GM23338 (cell line): ENCODE data around the gene KSR2. TPM values are rescaled to one million over a fixed set of nuclear protein-coding genes. Genes with fewer than 3 reads are reported as not detected.

Experiments used
- ATAC-seq: fragments of 200-7000 bp; cut with Tn5 transposase; 3 replicates; pipeline ENCODE4 v1.9.1; 2020
- DNase-seq: peaks from one replicate; pipeline ENCODE4 v3.0.0-alpha.2; 2015; ENCODE audit warnings: low spot score
- H2AFZ ChIP-seq: fragments of 200-600 bp; sonication (generic); 2 replicates; pipeline ENCODE4 v1.8.0; 2016; ENCODE audit warnings: antibody characterized with exemption, mild to moderate bottlenecking, moderate library complexity
- H3F3A ChIP-seq: fragments of 200-600 bp; sonication (generic); replicated peaks from 2 replicates; pipeline ENCODE4 v1.8.0; 2017; ENCODE audit warnings: antibody characterized with exemption, mixed run types, low read depth
- H3K27ac ChIP-seq: fragments of 200-600 bp; sonication (generic); 2 replicates; pipeline ENCODE4 v1.6.1; 2016; ENCODE audit warnings: low read depth
- H3K27me3 ChIP-seq: fragments of 200-600 bp; sonication (generic); 2 replicates; pipeline ENCODE4 v1.8.0; 2016; ENCODE audit warnings: mild to moderate bottlenecking, mixed run types, moderate library complexity; ENCODE audit not compliant: insufficient read depth
- H3K36me3 ChIP-seq: fragments of 200-600 bp; sonication (generic); 2 replicates; pipeline ENCODE4 v1.8.0; 2016; ENCODE audit warnings: mild to moderate bottlenecking; ENCODE audit not compliant: insufficient read depth
- H3K4me1 ChIP-seq: fragments of 200-600 bp; sonication (generic); 2 replicates; pipeline ENCODE4 v1.8.0; 2016; ENCODE audit warnings: mild to moderate bottlenecking, moderate library complexity; ENCODE audit not compliant: insufficient read depth
- H3K4me2 ChIP-seq: fragments of 200-600 bp; sonication (generic); 2 replicates; pipeline ENCODE4 v1.7.1; 2017; ENCODE audit warnings: mixed run types
- H3K4me3 ChIP-seq: fragments of 200-600 bp; sonication (generic); 2 replicates; pipeline ENCODE4 v1.6.1; 2016; ENCODE audit warnings: mixed run types
- H3K79me2 ChIP-seq: fragments of 200-600 bp; sonication (generic); replicated peaks from 2 replicates; pipeline ENCODE4 v1.8.0; 2017; ENCODE audit warnings: mild to moderate bottlenecking; ENCODE audit not compliant: insufficient read depth
- H3K9me2 ChIP-seq: fragments of 200-600 bp; sonication (generic); 2 replicates; pipeline ENCODE4 v1.8.0; 2017; ENCODE audit not compliant: insufficient read depth
- H4K20me1 ChIP-seq: fragments of 200-600 bp; sonication (generic); replicated peaks from 2 replicates; pipeline ENCODE4 v1.8.0; 2017; ENCODE audit warnings: mild to moderate bottlenecking; ENCODE audit not compliant: insufficient read depth
- H3K27ac Mint-ChIP-seq: 2 replicates; pipeline ENCODE4 v1.8.0; 2020; ENCODE audit warnings: inconsistent platforms, mild to moderate bottlenecking, moderate library complexity, mixed read lengths
- H3K27me3 Mint-ChIP-seq: 3 replicates; pipeline ENCODE4 v1.8.0; 2022; ENCODE audit warnings: low read depth, mild to moderate bottlenecking, moderate library complexity, mixed read lengths, inconsistent platforms; ENCODE audit not compliant: insufficient read depth, poor library complexity
- H3K36me3 Mint-ChIP-seq: 3 replicates; pipeline ENCODE4 v1.8.0; 2021; ENCODE audit warnings: low read depth, mild to moderate bottlenecking, inconsistent platforms, moderate library complexity, mixed read lengths
- H3K4me1 Mint-ChIP-seq: 3 replicates; pipeline ENCODE4 v1.8.0; 2020; ENCODE audit warnings: mild to moderate bottlenecking, inconsistent platforms, mixed read lengths
- H3K4me3 Mint-ChIP-seq: 3 replicates; pipeline ENCODE4 v1.8.0; 2021; ENCODE audit warnings: moderate library complexity, mild to moderate bottlenecking, inconsistent platforms, mixed read lengths
- H3K9me3 Mint-ChIP-seq: 3 replicates; pipeline ENCODE4 v1.8.0; 2020; ENCODE audit warnings: moderate library complexity, mild to moderate bottlenecking, inconsistent platforms, mixed read lengths
- ETS1 ChIP-seq: IDR thresholded peaks from 2 replicates; pipeline ENCODE4 v1.6.1; 2016; ENCODE audit warnings: antibody characterized with exemption
- EZH2phosphoT487 ChIP-seq: fragments of 200-600 bp; sonication (generic); IDR thresholded peaks from one replicate; pipeline ENCODE4 v1.8.1; 2018; ENCODE audit warnings: antibody characterized with exemption; ENCODE audit not compliant: unreplicated experiment
- JUNB ChIP-seq: IDR thresholded peaks from one replicate; pipeline ENCODE4 v1.6.1; 2016; ENCODE audit warnings: antibody characterized with exemption; ENCODE audit not compliant: unreplicated experiment
- POLR2AphosphoS5 ChIP-seq: IDR thresholded peaks from 2 replicates; pipeline ENCODE4 v1.6.1; 2016; ENCODE audit warnings: antibody characterized with exemption, low read depth
- ZNF114 ChIP-seq: fragments of 250-450 bp; sonication (Bioruptor Pico); IDR thresholded peaks from 2 replicates; pipeline ENCODE4 v1.5.0; 2020; ENCODE audit warnings: mild to moderate bottlenecking, moderate library complexity
- ZNF331 ChIP-seq: fragments of 250-450 bp; sonication (Bioruptor Pico); IDR thresholded peaks from 2 replicates; pipeline ENCODE4 v1.5.0; 2020; ENCODE audit warnings: low read depth, mild to moderate bottlenecking, moderate library complexity
- polyA plus RNA-seq: library from polyadenylated mRNA; unstranded; fragments of >200 nt; fragmentation: Nextera tagmentation; extraction: Ambion mirVana; gene quantifications from 2 replicates; pipeline ENCODE4 v1.2.1, GENCODE V29; 2016
- total RNA-seq: library from RNA; depleted of rRNA; stranded (reverse); fragments of >200 nt; shearing (Covaris generic); gene quantifications from 2 replicates; pipeline ENCODE4 v1.2.3, GENCODE V29; 2014

Gene KSR2
- total and polyA plus RNA-seq, 2 experiments from 2014 or later = 1.1 to 2.7 TPM

GRCh38 chr12:117844114-117844830 lies 124.5 kb downstream of the KSR2 start:
- Histone ChIP-seq H4K20me1 (no peaks in the 10 kb centered on the region), H3K4me3 (no peak overlapping the region), H3K4me1 (peaks cover 13% of the 10 kb centered on the region), H3K36me3 (peaks cover 7% of the 10 kb centered on the region), H3K27ac (no peak overlapping the region), H3K27me3 (no peaks in the 10 kb centered on the region), H2AFZ (no peak overlapping the region), H3K9me2 (no peaks in the 10 kb centered on the region), H3K4me2 (no peak overlapping the region), H3K79me2 (no peaks in the 10 kb centered on the region), H3F3A (no peaks in the 10 kb centered on the region)
- no peak for DNase-seq
- Mint-ChIP-seq H3K9me3 (peaks cover 27% of the 10 kb centered on the region), H3K27me3 (peaks cover 10% of the 10 kb centered on the region), H3K27ac (no peak overlapping the region), H3K4me3 (no peak overlapping the region), H3K36me3 (peaks cover 32% of the 10 kb centered on the region), H3K4me1 (peaks cover 33% of the 10 kb centered on the region)
- no peak for ATAC-seq
- TF ChIP-seq ZNF331 (CRISPR knock-in tag) (peak; percentile 99), POLR2AphosphoS5 (no peak)

GRCh38 chr12:117842630-117843029 lies 126.2 kb downstream of the KSR2 start:
- Histone ChIP-seq H2AFZ (no peak overlapping the region), H3K4me1 (peaks cover 13% of the 10 kb centered on the region), H3K27me3 (no peaks in the 10 kb centered on the region), H3F3A (no peaks in the 10 kb centered on the region), H3K4me2 (peak overlapping the region; percentile 57; the same call in 1 of the 2 replicates), H3K9me2 (no peaks in the 10 kb centered on the region), H3K27ac (no peak overlapping the region), H3K36me3 (peaks cover 7% of the 10 kb centered on the region), H3K79me2 (no peaks in the 10 kb centered on the region), H3K4me3 (no peak overlapping the region), H4K20me1 (no peaks in the 10 kb centered on the region)
- DNase-seq = peak; percentile 73
- H3K9me3 Mint-ChIP-seq = peaks cover 27% of the 10 kb centered on the region
- H3K27me3 Mint-ChIP-seq = peaks cover 4% of the 10 kb centered on the region
- no peak overlapping the region for H3K4me3 Mint-ChIP-seq
- no peak overlapping the region for H3K27ac Mint-ChIP-seq
- peaks cover 35% of the 10 kb centered on the region for H3K4me1 Mint-ChIP-seq
- peak; percentile 86 for ATAC-seq
- TF ChIP-seq JUNB (no peak), ETS1 (peak; percentile 49; the same call in 1 of the 2 replicates)
- peaks cover 32% of the 10 kb centered on the region for H3K36me3 Mint-ChIP-seq

- ATAC-seq (no peak), DNase-seq (no peak)
- Histone ChIP-seq H3K4me3 (no peak overlapping the region), H3K36me3 (peaks cover 7% of the 10 kb centered on the region), H3K27me3 (no peaks in the 10 kb centered on the region), H3K27ac (no peak overlapping the region), H3F3A (no peaks in the 10 kb centered on the region), H4K20me1 (no peaks in the 10 kb centered on the region), H3K79me2 (no peaks in the 10 kb centered on the region), H3K9me2 (no peaks in the 10 kb centered on the region), H3K4me1 (peaks cover 12% of the 10 kb centered on the region), H2AFZ (no peak overlapping the region), H3K4me2 (peak overlapping the region; percentile 57; the same call in 1 of the 2 replicates)
- peaks cover 4% of the 10 kb centered on the region for H3K27me3 Mint-ChIP-seq
- H3K4me3 Mint-ChIP-seq = no peak overlapping the region
- peaks cover 32% of the 10 kb centered on the region for H3K36me3 Mint-ChIP-seq
- peaks cover 27% of the 10 kb centered on the region for H3K9me3 Mint-ChIP-seq
- H3K4me1 Mint-ChIP-seq = peaks cover 37% of the 10 kb centered on the region
- no peak for TF ChIP-seq ZNF114 (CRISPR knock-in tag)
- TF ChIP-seq EZH2phosphoT487 = no peak
- H3K27ac Mint-ChIP-seq = no peak overlapping the region
Measured at GRCh38 chr12:117842220-117842619, 126.6 kb downstream of the KSR2 start.
